IMR-90 (cell line): ENCODE results near the gene SKAP1. TPM values are rescaled to one million over a fixed set of nuclear protein-coding genes. Genes with fewer than 3 reads are reported as not detected.
"Not testable (repeated sequence)": the region's sequence is repeated elsewhere in the genome, so short reads cannot be mapped to it uniquely, and the experiment has no call there.

ENCODE experiments used
- ATAC-seq: fragments of 200-7000 bp; cut with Tn5 transposase; 2 replicates; pipeline ENCODE4 v1.9.1; 2020; ENCODE audit warnings: low read depth, mild to moderate bottlenecking, moderate library complexity
- BruUV-seq: library from RNA; stranded (reverse); fragments of 400-500 nt; replicated peaks from 2 replicates; lab custom pipeline; 2021; lab: Mats Ljungman, UMichigan
- CTCF ChIA-PET: fragments of 300-600 bp; formaldehyde crosslinking; extraction: SDS; loops from one replicate; lab custom pipeline; 2021; ENCODE audit warnings: antibody characterized with exemption; lab: Yijun Ruan, JAX
- POLR2A ChIA-PET: fragments of 300-600 bp; sonication (Branson Sonifier 250); formaldehyde crosslinking; loops from one replicate; lab custom pipeline; 2022; ENCODE audit warnings: antibody characterized with exemption; ENCODE audit not compliant: unreplicated experiment; lab: Charles Lee
- DNase-seq: peaks from one replicate; pipeline ENCODE4 v3.0.0; 2013
- H2AFZ ChIP-seq: replicated peaks from 2 replicates; pipeline ENCODE3; 2013; ENCODE audit warnings: low read length, mild to moderate bottlenecking; ENCODE audit not compliant: poor library complexity
- H2AK5ac ChIP-seq: 2 replicates; pipeline ENCODE4 v1.6.1; 2013; ENCODE audit warnings: low read depth, low read length, inconsistent platforms
- H2AK9ac ChIP-seq: replicated peaks from 2 replicates; pipeline ENCODE3; 2013; ENCODE audit warnings: mild to moderate bottlenecking, low read depth, low read length, moderate library complexity; ENCODE audit not compliant: poor library complexity
- H2BK120ac ChIP-seq: 2 replicates; pipeline ENCODE4 v1.6.1; 2013; ENCODE audit warnings: low read depth, low read length, inconsistent platforms
- H2BK15ac ChIP-seq: 3 replicates; pipeline ENCODE4 v1.6.1; 2013; ENCODE audit warnings: low read depth, low read length, inconsistent platforms
- H2BK20ac ChIP-seq: 2 replicates; pipeline ENCODE4 v1.6.1; 2013; ENCODE audit warnings: low read depth, mild to moderate bottlenecking, inconsistent platforms, low read length, moderate library complexity
- H2BK5ac ChIP-seq: 2 replicates; pipeline ENCODE4 v1.6.1; 2013; ENCODE audit warnings: mild to moderate bottlenecking, low read depth, low read length, inconsistent platforms; ENCODE audit not compliant: poor library complexity, severe bottlenecking
- H3K14ac ChIP-seq: replicated peaks from 2 replicates; pipeline ENCODE4 v1.6.1; 2013; ENCODE audit warnings: low read depth, low read length, inconsistent platforms
- H3K18ac ChIP-seq: 2 replicates; pipeline ENCODE4 v1.6.1; 2013; ENCODE audit warnings: low read depth, low read length, control low read depth
- H3K23ac ChIP-seq: 2 replicates; pipeline ENCODE4 v1.6.1; 2013; ENCODE audit warnings: low read depth, low read length, inconsistent platforms
- H3K27ac ChIP-seq: 2 replicates; pipeline ENCODE4 v1.5.1; 2013; ENCODE audit warnings: mild to moderate bottlenecking, control low read depth, low read length; ENCODE audit not compliant: insufficient read depth
- H3K27me3 ChIP-seq: 2 replicates; pipeline ENCODE4 v1.6.1; 2013; ENCODE audit warnings: low read length; ENCODE audit not compliant: control insufficient read depth, insufficient read depth
- H3K36me3 ChIP-seq: 2 replicates; pipeline ENCODE4 v1.6.1; 2013; ENCODE audit warnings: low read length, mixed read lengths; ENCODE audit not compliant: control insufficient read depth, insufficient read depth
- H3K4ac ChIP-seq: 2 replicates; pipeline ENCODE4 v1.6.1; 2013; ENCODE audit warnings: low read depth, low read length, inconsistent platforms
- H3K4me1 ChIP-seq: 2 replicates; pipeline ENCODE4 v1.6.1; 2013; ENCODE audit warnings: low read length, mixed read lengths; ENCODE audit not compliant: control insufficient read depth, insufficient read depth
- H3K4me2 ChIP-seq: 2 replicates; pipeline ENCODE4 v1.6.1; 2013; ENCODE audit warnings: low read depth, mild to moderate bottlenecking, control low read depth, low read length, moderate library complexity
- H3K4me3 ChIP-seq: 2 replicates; pipeline ENCODE4 v1.5.1; 2013; ENCODE audit warnings: low read depth, mild to moderate bottlenecking, control low read depth, low read length, moderate library complexity; ENCODE audit not compliant: insufficient read depth
- H3K56ac ChIP-seq: 2 replicates; pipeline ENCODE4 v1.6.1; 2013; ENCODE audit warnings: low read length, inconsistent platforms; ENCODE audit not compliant: insufficient read depth; ENCODE audit errors: extremely low read depth
- H3K79me1 ChIP-seq, 2 experiments: 2 replicates each; pipeline ENCODE4 v1.6.1; 2013; ENCODE audit warnings: low read length in 2 of 2, inconsistent platforms in 1 of 2, low read depth in 1 of 2
- H3K9ac ChIP-seq: 2 replicates; pipeline ENCODE4 v1.6.1; 2013; ENCODE audit warnings: low read depth, low read length, control low read depth
- H3K9me1 ChIP-seq: 2 replicates; pipeline ENCODE4 v1.6.1; 2013; ENCODE audit warnings: low read length, inconsistent platforms; ENCODE audit not compliant: insufficient read depth
- H3K9me3 ChIP-seq: 2 replicates; pipeline ENCODE4 v1.6.1; 2013; ENCODE audit warnings: low read length; ENCODE audit not compliant: control insufficient read depth, insufficient read depth
- H4K20me1 ChIP-seq: 2 replicates; pipeline ENCODE4 v1.6.1; 2013; ENCODE audit warnings: low read length, inconsistent platforms; ENCODE audit not compliant: insufficient read depth
- H4K5ac ChIP-seq: 2 replicates; pipeline ENCODE4 v1.6.1; 2013; ENCODE audit warnings: mild to moderate bottlenecking, low read depth, low read length, control low read depth
- H4K8ac ChIP-seq, 2 experiments: 2 replicates each; pipeline ENCODE4 v1.6.1; 2013; ENCODE audit warnings: low read depth in 2 of 2, low read length in 2 of 2, control low read depth in 1 of 2, inconsistent platforms in 1 of 2
- H4K91ac ChIP-seq: 2 replicates; pipeline ENCODE4 v1.6.1; 2013; ENCODE audit warnings: low read depth, low read length, inconsistent platforms; ENCODE audit not compliant: insufficient read depth
- BHLHE40 ChIP-seq: fragments of 150-350 bp; IDR thresholded peaks from 2 replicates; pipeline ENCODE4 v1.6.1; 2016; ENCODE audit warnings: mild to moderate bottlenecking, low read depth, low read length
- MAFK ChIP-seq: IDR thresholded peaks from 2 replicates; pipeline ENCODE4 v1.6.1; 2012; ENCODE audit warnings: low read depth, low read length, improper control_type of control experiment
- WGBS, 2 experiments: methylation state at CpG; one replicate each; pipeline versions ENCODE4 v1.1.5 to v1.1.7; 2013; ENCODE audit warnings: missing lambda C conversion rate in 2 of 2; ENCODE audit not compliant: insufficient read length in 1 of 2; ENCODE audit errors: extremely low coverage in 2 of 2; 5-methylcytosine and 5-hydroxymethylcytosine counted together
- dilution Hi-C: fragments of 300-500 bp; cut with HindIII; formaldehyde crosslinking; loops from one replicate; pipeline ENCODE4 v1.14.3; 2018; ENCODE audit warnings: low sequenced_read_pairs; ENCODE audit not compliant: unreplicated experiment
- in situ Hi-C: fragments of 300-500 bp; cut with MboI; formaldehyde crosslinking; loops from 3 replicates; pipeline ENCODE4 v1.14.3; 2019; ENCODE audit warnings: low sequenced_read_pairs, inconsistent platforms, mixed read lengths
- intact Hi-C: fragments of 100-400 bp; cut with micrococcal nuclease; formaldehyde crosslinking; loops from 2 replicates; pipeline ENCODE4 v1.10.0; 2022
- polyA plus RNA-seq, 3 experiments: library from polyadenylated mRNA; depleted of rRNA; stranded (reverse); fragments of >200 nt; gene quantifications; 2 replicates each; pipeline ENCODE4 v1.2.3, GENCODE V29; 2012; ENCODE audit warnings: low replicate concordance in 1 of 3
- total RNA-seq: library from RNA; depleted of rRNA; stranded (reverse); fragments of >200 nt; gene quantifications from 2 replicates; pipeline ENCODE4 v1.2.3, GENCODE V29; 2012

SKAP1 gene
- total and polyA plus RNA-seq, 2 of the 4 experiments (the other 2 are of a cell fraction): not detected

DNA sequence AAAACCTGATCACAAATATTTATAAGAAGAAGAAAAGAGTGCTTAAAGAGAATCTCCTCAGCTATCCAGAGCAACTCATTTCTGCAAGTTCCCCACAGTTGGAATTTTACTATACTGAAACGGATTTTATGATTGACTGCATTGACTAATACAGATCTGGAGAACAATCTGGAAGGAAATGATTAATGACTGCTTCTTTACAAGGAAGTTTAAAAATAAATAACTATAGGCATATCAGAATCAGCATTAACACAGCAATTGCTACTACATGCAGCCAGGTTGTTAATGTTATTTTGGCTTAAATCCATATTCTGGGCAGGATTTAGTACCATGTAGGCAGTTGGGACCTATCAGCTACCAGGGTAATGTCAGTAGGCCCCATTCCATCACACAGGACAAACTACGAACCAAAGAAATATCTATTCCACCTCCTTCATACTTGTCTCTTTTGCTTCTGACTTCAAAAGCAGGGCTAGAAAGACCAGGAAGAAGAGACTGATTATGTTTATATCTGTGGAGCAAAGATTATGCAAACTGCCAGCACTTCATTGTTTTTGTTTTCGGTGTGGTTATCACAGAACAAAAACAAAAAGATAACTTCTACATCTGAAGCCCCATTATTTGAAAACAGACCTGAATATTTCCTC, 3.9 kb downstream of the SKAP1 start:
- no peak overlapping the region for H3K56ac ChIP-seq
- H3K18ac ChIP-seq: no peak overlapping the region
- no peak overlapping the region for H3K14ac ChIP-seq
- H3K9ac ChIP-seq: no peak overlapping the region
- H3K4ac ChIP-seq: no peak overlapping the region
- DNase-seq: no peak
- no TSS peak for BruUV-seq
- H3K4me2 ChIP-seq: no peak overlapping the region
- no peak overlapping the region for H3K4me3 ChIP-seq
- H4K20me1 ChIP-seq: no peaks in the 10 kb centered on the region
- H3K23ac ChIP-seq: no peak overlapping the region
- no peak overlapping the region for H2AFZ ChIP-seq
- H3K4me1 ChIP-seq: no peaks in the 10 kb centered on the region
- H2AK9ac ChIP-seq: no peak overlapping the region
- WGBS, 2 experiments: no CpG with 5 or more reads among the region's 3 CpGs
- H3K36me3 ChIP-seq: no peaks in the 10 kb centered on the region
- no peak for ATAC-seq
- H3K9me1 ChIP-seq: no peaks in the 10 kb centered on the region; the same call in 1 of the 2 replicates
- no peaks in the 10 kb centered on the region for H3K79me1 ChIP-seq
- no peak overlapping the region for H3K27ac ChIP-seq
- POLR2A ChIA-PET: no interaction called here
- H2BK120ac ChIP-seq: no peak overlapping the region
- no peak overlapping the region for H2BK20ac ChIP-seq
- intact Hi-C loops (no loop called here), dilution Hi-C loops (no loop called here), in situ Hi-C loops (no loop called here)
- H4K5ac ChIP-seq: no peak overlapping the region
- peaks cover 38% of the 10 kb centered on the region for H3K27me3 ChIP-seq
- no peak overlapping the region for H2BK15ac ChIP-seq
- CTCF ChIA-PET: interaction anchor here (0.6 kb wide), 1 partner anchor 96 kb away, joined by 4 read pairs; no protein-coding TSS in a partner anchor
- H2BK5ac ChIP-seq: no peak overlapping the region
- no peak overlapping the region for H4K91ac ChIP-seq
- no peak for TF ChIP-seq MAFK
- no peak for TF ChIP-seq BHLHE40
- H2AK5ac ChIP-seq: no peak overlapping the region
- H4K8ac ChIP-seq: no peak overlapping the region
- no peaks in the 10 kb centered on the region for H3K9me3 ChIP-seq

DNA sequence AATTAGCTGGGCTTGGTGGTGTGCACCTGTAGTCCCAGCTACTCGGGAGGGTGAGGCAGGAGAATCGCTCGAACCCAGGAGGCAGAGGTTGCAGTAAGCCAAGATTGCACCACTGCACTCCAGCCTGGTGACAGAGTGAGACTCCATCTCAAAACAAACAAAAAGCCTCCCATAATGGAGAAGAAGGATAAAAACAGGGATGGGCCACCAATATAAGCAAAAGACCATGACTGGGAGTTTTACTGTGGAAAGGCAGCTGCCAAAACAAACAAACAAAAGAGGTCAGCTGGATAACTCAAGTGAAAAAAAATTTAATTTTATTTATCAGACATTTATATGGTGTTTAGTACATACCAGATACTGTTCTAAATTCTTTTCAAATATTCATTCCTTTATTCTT, 8.0 kb downstream of the SKAP1 start:
- H3K23ac ChIP-seq, H4K91ac ChIP-seq, H3K14ac ChIP-seq, H2AFZ ChIP-seq, DNase-seq, CTCF ChIA-PET, H3K4me3 ChIP-seq, H3K18ac ChIP-seq, H2AK9ac ChIP-seq, H2BK5ac ChIP-seq, H3K56ac ChIP-seq, H3K27ac ChIP-seq, H3K9me1 ChIP-seq, H3K9ac ChIP-seq, ATAC-seq, H4K5ac ChIP-seq, H3K4me1 ChIP-seq, H4K20me1 ChIP-seq, dilution Hi-C loops, POLR2A ChIA-PET, in situ Hi-C loops, H3K36me3 ChIP-seq, H3K9me3 ChIP-seq, H2AK5ac ChIP-seq, H3K4ac ChIP-seq, H2BK120ac ChIP-seq, intact Hi-C loops, H4K8ac ChIP-seq, H3K4me2 ChIP-seq, BruUV-seq, H2BK20ac ChIP-seq, H3K79me1 ChIP-seq, H2BK15ac ChIP-seq: not testable (repeated sequence)
- WGBS, 2 experiments: no CpG with 5 or more reads among the region's 3 CpGs
- peaks cover 23% of the 10 kb centered on the region for H3K27me3 ChIP-seq
